Measurements from ENCODE around the gene ADRA2B.

The ADRA2B gene

DNA sequence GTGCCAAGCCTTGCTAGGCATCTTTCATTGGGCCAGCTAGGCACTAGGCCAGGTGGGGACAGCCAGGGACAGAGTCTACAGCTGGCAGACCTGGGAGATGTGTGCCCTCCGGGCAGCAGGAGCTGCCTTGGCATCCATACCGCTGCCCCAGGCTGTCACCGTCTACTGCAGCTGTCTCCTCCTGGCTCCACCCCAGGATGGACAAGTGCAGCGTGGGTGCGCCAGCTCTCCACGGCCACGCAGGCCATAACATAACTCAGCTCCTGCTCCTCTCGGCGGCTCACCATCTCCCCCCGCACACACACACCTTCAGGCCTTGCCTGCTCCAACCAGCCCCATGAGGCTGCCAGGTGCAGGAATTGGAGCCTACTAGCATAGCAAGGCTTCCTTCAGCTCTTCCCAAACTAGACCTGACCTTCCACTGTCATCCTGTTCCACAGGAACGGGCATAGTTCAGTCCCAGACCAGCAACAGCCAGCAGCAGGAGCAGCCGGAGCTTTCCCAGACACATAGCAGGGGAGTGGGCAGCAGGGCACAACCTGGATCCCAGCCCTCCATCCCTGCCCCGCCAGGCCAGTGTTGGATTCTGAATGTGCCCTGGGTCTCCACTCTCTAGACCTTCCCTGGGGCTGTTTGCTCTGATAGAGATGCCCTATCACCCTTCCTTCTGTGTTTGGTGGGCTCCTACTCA lies 2.5 kb upstream of the ADRA2B start:
- TF ChIP-seq POLR2AphosphoS5 (IDR thresholded peaks at IDR 0.05; ENCODE audit: low read depth, low read length) (no peak), SIN3A (IDR thresholded peaks at IDR 0.05; ENCODE audit: borderline replicate concordance, insufficient read depth, low read length) (no peak), TAF1 (IDR thresholded peaks at IDR 0.05; ENCODE audit: borderline replicate concordance, insufficient read depth, low read length) (no peak), FOXP2 (optimal IDR thresholded peaks at IDR 0.05; ENCODE audit: borderline replicate concordance, extremely low read depth, extremely low read length, insufficient read depth) (no peak)
- TF ChIP-seq, protein P1, sequence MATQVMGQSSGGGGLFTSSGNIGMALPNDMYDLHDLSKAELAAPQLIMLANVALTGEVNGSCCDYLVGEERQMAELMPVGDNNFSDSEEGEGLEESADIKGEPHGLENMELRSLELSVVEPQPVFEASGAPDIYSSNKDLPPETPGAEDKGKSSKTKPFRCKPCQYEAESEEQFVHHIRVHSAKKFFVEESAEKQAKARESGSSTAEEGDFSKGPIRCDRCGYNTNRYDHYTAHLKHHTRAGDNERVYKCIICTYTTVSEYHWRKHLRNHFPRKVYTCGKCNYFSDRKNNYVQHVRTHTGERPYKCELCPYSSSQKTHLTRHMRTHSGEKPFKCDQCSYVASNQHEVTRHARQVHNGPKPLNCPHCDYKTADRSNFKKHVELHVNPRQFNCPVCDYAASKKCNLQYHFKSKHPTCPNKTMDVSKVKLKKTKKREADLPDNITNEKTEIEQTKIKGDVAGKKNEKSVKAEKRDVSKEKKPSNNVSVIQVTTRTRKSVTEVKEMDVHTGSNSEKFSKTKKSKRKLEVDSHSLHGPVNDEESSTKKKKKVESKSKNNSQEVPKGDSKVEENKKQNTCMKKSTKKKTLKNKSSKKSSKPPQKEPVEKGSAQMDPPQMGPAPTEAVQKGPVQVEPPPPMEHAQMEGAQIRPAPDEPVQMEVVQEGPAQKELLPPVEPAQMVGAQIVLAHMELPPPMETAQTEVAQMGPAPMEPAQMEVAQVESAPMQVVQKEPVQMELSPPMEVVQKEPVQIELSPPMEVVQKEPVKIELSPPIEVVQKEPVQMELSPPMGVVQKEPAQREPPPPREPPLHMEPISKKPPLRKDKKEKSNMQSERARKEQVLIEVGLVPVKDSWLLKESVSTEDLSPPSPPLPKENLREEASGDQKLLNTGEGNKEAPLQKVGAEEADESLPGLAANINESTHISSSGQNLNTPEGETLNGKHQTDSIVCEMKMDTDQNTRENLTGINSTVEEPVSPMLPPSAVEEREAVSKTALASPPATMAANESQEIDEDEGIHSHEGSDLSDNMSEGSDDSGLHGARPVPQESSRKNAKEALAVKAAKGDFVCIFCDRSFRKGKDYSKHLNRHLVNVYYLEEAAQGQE (IDR thresholded peaks at IDR 0.05; ENCODE audit: insufficient read depth in 1 of 2, low read depth in 2 of 2, low read length in 2 of 2) = no peak

DNA sequence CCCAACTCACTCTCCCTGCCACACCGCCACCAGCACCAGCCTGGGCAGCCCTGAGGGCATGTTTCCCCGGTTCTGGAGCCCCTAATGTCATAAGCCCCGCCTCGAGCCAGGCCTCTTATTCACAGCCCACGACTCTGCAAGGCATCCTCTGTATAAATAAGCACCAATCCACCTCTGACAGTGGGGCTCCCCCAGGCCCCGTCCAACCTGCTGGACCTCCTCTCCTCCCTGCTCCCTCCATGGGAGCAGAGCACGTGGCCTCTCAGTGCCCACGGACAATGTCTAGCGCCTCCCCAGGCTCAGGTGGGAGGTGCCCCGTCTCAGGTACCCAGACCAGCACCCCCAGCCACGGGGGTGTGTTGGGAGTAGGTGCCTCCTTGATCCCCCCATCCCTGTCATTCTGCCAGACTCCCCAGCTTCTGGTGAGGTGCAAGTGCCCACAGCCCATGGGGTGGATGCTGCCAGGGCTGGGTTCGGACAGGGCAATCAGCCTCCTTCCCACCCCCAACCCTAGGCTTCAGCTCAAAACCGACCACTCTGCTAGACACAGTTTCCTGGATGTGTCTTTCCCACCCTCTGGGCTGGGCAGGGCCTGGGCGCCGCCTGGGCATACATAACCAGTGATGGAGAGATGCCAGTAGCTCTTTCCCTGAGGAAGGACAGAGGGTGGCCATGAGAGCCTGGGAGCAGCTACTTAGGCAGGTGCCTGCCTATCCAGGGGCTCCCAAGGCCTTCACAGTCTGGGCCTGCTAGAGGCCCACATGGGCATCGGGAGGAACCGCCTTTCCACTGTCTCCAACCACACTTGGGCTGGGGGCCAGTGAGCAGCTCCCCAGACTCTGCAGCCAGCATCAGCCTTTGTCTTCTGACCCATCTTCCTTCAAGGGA lies 1.6 kb upstream of the ADRA2B start:
- TF ChIP-seq POLR2AphosphoS5 (IDR thresholded peaks at IDR 0.05; ENCODE audit: low read depth, low read length) (no peak), FOXP2 (optimal IDR thresholded peaks at IDR 0.05; ENCODE audit: borderline replicate concordance, extremely low read depth, extremely low read length, insufficient read depth) (no peak), TAF1 (IDR thresholded peaks at IDR 0.05; ENCODE audit: borderline replicate concordance, insufficient read depth, low read length) (no peak), SIN3A (IDR thresholded peaks at IDR 0.05; ENCODE audit: borderline replicate concordance, insufficient read depth, low read length) (no peak)
- TF ChIP-seq, protein P1 (IDR thresholded peaks at IDR 0.05; ENCODE audit: insufficient read depth in 1 of 2, low read depth in 2 of 2, low read length in 2 of 2) = no peak

DNA sequence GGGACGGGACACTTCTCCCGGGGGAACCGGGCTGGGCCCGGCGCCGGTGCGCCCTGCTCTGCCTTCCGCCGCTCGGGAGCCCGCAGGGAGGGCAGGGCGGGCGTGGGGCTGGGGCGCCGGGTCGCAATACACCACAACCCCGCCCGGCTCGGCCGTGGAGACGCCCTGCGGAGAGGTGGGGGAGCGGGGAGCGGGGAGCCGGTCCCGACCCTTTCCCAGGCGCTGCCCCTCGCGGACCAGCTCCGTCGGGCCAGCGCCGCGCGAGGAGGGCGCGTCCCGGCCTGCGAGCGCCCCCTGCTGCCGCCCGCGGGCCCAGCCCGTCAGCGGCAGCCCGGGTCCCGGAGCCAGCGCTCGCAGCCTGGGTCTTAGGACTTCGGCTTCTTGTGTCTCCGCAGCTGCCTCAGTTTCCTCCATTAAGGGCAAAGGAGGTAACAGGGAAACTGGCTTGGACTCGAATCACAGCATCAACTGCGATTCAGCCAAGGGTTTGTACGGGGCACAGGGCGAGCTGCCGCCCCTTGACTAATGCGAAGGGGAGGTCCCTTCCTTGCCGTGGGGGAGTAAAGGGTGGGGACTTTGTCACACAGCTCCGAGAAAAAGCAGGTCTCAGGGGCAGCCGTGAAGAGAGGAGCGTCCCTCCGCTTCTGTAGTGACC lies 635 bp upstream of the ADRA2B start:
- TF ChIP-seq POLR2AphosphoS5 (IDR thresholded peaks at IDR 0.05; ENCODE audit: low read depth, low read length) (no peak), FOXP2 (optimal IDR thresholded peaks at IDR 0.05; ENCODE audit: borderline replicate concordance, extremely low read depth, extremely low read length, insufficient read depth) (peak; percentile 43)

DNA sequence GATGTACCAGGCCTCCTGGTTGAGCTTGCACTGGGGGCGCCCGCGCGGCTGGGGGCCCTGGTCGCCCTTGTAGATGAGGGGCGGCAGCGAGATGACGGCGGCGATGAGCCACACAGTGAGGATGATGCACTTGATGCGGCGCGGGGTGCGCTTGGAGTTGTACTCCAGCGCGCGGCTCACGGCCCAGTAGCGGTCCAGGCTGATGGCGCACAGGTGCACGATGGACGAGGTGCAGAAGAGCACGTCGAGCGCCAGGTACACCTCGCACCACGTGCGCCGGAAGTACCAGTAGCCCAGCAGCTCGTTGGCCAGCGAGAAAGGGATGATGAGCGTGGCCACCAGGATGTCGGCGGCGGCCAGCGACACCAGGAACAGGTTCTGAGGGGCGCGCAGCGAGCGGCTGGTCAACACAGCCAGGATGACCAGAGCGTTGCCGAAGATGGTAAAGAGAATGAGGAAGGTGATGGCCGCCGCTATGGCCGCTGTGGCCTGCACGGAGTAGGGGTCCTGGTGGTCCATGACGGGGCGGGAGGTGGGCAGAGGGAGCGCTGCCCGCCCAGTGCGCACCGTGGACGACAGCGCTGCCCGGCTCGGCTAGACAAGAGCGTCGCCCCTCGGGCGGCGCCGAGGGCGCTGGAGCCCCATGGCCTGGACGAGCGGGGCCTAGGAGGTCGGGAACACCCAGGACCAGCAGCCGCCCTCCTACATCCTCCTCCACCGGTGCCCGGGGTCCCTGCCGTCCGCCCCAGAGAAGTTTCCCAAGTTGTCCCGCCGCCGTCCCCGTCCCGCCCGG lies 544 bp downstream of the ADRA2B start:
- TF ChIP-seq SIN3A (IDR thresholded peaks at IDR 0.05; ENCODE audit: borderline replicate concordance, insufficient read depth, low read length) (no peak), POLR2AphosphoS5 (IDR thresholded peaks at IDR 0.05; ENCODE audit: low read depth, low read length) (no peak), TAF1 (IDR thresholded peaks at IDR 0.05; ENCODE audit: borderline replicate concordance, insufficient read depth, low read length) (no peak), FOXP2 (optimal IDR thresholded peaks at IDR 0.05; ENCODE audit: borderline replicate concordance, extremely low read depth, extremely low read length, insufficient read depth) (no peak)
- TF ChIP-seq, protein P1 (IDR thresholded peaks at IDR 0.05; ENCODE audit: insufficient read depth in 1 of 2, low read depth in 2 of 2, low read length in 2 of 2) = no peak

Data from PFSK-1 (cell line).